ENCODE data around the gene WDFY4. TPM values are rescaled to one million over a fixed set of nuclear protein-coding genes. Genes with fewer than 3 reads are reported as not detected.

Gene WDFY4
- total RNA-seq, 1 experiment from 2014 or later, result 0.22 TPM

DNA sequence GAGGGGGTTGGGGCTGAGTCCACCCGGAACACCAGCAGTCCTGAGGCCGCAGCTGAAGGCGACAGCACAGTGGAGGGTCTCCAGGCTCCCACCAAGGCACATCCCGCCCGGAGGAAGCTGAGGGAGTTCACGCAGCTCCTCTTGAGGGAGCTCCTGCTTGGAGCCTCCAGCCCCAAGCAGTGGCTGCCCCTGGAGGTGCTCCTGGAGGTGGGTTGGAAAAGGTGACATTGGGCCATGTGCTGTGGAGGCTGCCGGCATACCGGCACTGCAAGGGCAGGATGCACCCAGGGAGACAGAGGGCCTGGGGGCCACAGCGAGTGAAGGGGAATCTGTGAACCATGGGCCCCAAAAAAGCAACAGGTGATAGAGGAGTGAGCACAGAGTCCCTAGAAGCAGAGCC is 135.6 kb downstream of the WDFY4 start:
- Histone ChIP-seq H3K9ac (ENCODE audit: low read length) (no peak overlapping the region), H3K27me3 (ENCODE audit: insufficient read depth, low read length) (peaks cover 36% of the 10 kb centered on the region), H3K9me2 (ENCODE audit: insufficient read depth) (no peaks in the 10 kb centered on the region), H3K79me2 (ENCODE audit: insufficient read depth, low read length) (no peaks in the 10 kb centered on the region), H3K4me2 (ENCODE audit: low read length) (no peak overlapping the region), H2AFZ (ENCODE audit: low read depth, low read length, poor library complexity, severe bottlenecking) (no peak overlapping the region), H3K4me1 (ENCODE audit: control insufficient read depth in 1 of 2, insufficient read depth in 2 of 2, low read length in 2 of 2) (no peaks in the 10 kb centered on the region), H3K36me3 (ENCODE audit: control insufficient read depth in 1 of 2, insufficient read depth in 2 of 2, low read length in 2 of 2) (no peaks in the 10 kb centered on the region), H3K9me3 (ENCODE audit: control insufficient read depth in 1 of 2, insufficient read depth in 1 of 2, low read depth in 1 of 2, low read length in 2 of 2) (no peaks in the 10 kb centered on the region), H3K4me3 (replicated peaks in 1 of 2; ENCODE audit: low read depth in 1 of 2, low read length in 2 of 2) (no peak overlapping the region), H4K20me1 (ENCODE audit: insufficient read depth) (no peaks in the 10 kb centered on the region), H3K27ac (ENCODE audit: low read depth, low read length) (no peak overlapping the region)
- DNase-seq (ENCODE audit: low read depth, low spot score), result no peak
- no TSS peak for BruUV-seq (replicated peaks)
- no peak for TF ChIP-seq ATF3 (IDR thresholded peaks at IDR 0.05)
- TF ChIP-seq EZH2phosphoT487 (IDR thresholded peaks at IDR 0.05; ENCODE audit: borderline replicate concordance), result no peak
- POLR2A ChIA-PET, result no interaction called here
- RAD21 ChIA-PET (ENCODE audit: low non-redundant PET in 1 of 2, low total read pairs in 2 of 2, uncharacterized antibody in 2 of 2, unreplicated experiment in 2 of 2), result no interaction called here
- ATAC-seq, result no peak
- intact Hi-C loops (cut with micrococcal nuclease), result no loop called here
- CTCF ChIA-PET, result no interaction called here

GRCh38 chr10:48820699-48821098 is 136.0 kb downstream of the WDFY4 start:
- CTCF ChIA-PET, result no interaction called here
- Histone ChIP-seq H3K36me3 (ENCODE audit: control insufficient read depth in 1 of 2, insufficient read depth in 2 of 2, low read length in 2 of 2) (no peaks in the 10 kb centered on the region), H3K9me3 (ENCODE audit: control insufficient read depth in 1 of 2, insufficient read depth in 1 of 2, low read depth in 1 of 2, low read length in 2 of 2) (no peaks in the 10 kb centered on the region), H3K27me3 (ENCODE audit: insufficient read depth, low read length) (peaks cover 40% of the 10 kb centered on the region), H4K20me1 (ENCODE audit: insufficient read depth) (no peaks in the 10 kb centered on the region), H3K4me3 (replicated peaks in 1 of 2; ENCODE audit: low read depth in 1 of 2, low read length in 2 of 2) (no peak overlapping the region), H3K9ac (ENCODE audit: low read length) (no peak overlapping the region), H2AFZ (ENCODE audit: low read depth, low read length, poor library complexity, severe bottlenecking) (no peak overlapping the region), H3K79me2 (ENCODE audit: insufficient read depth, low read length) (no peaks in the 10 kb centered on the region), H3K9me2 (ENCODE audit: insufficient read depth) (no peaks in the 10 kb centered on the region), H3K4me2 (ENCODE audit: low read length) (no peak overlapping the region), H3K27ac (ENCODE audit: low read depth, low read length) (no peak overlapping the region), H3K4me1 (ENCODE audit: control insufficient read depth in 1 of 2, insufficient read depth in 2 of 2, low read length in 2 of 2) (no peaks in the 10 kb centered on the region)
- no peak for ATAC-seq
- POLR2A ChIA-PET, result no interaction called here
- DNase-seq (ENCODE audit: low read depth, low spot score), result no peak
- RAD21 ChIA-PET (ENCODE audit: low non-redundant PET in 1 of 2, low total read pairs in 2 of 2, uncharacterized antibody in 2 of 2, unreplicated experiment in 2 of 2), result no interaction called here
- no TSS peak for BruUV-seq (replicated peaks)
- intact Hi-C loops (cut with micrococcal nuclease), result no loop called here
- TF ChIP-seq CBX3 (IDR thresholded peaks at IDR 0.05; ENCODE audit: low read depth) (no peak), ZNF274 (IDR thresholded peaks at IDR 0.05; ENCODE audit: low read depth, low read length) (no peak), EGR1 (IDR thresholded peaks at IDR 0.05; ENCODE audit: low read depth) (no peak), EZH2phosphoT487 (IDR thresholded peaks at IDR 0.05; ENCODE audit: borderline replicate concordance) (no peak), TCF7L2 (IDR thresholded peaks at IDR 0.05; ENCODE audit: borderline replicate concordance, extremely low read depth, insufficient read depth, insufficient read length) (no peak), CEBPB (IDR thresholded peaks at IDR 0.05; ENCODE audit: low read depth) (no peak), POLR2A (IDR thresholded peaks at IDR 0.05; ENCODE audit: borderline replicate concordance, extremely low read depth, insufficient read depth, insufficient read length) (no peak), EZH2 (IDR thresholded peaks at IDR 0.05) (no peak), MAX (IDR thresholded peaks at IDR 0.05) (no peak), REST (IDR thresholded peaks at IDR 0.05; ENCODE audit: low read depth) (no peak), ELF1 (IDR thresholded peaks at IDR 0.05; ENCODE audit: borderline replicate concordance, low read depth) (no peak), SIN3A (IDR thresholded peaks at IDR 0.05; ENCODE audit: low read depth) (no peak), YY1 (IDR thresholded peaks at IDR 0.05; ENCODE audit: extremely low read depth, insufficient replicate concordance, low read depth, low read length) (no peak), FOSL1 (IDR thresholded peaks at IDR 0.05; ENCODE audit: low read depth) (no peak)
- TF ChIP-seq, protein P1, sequence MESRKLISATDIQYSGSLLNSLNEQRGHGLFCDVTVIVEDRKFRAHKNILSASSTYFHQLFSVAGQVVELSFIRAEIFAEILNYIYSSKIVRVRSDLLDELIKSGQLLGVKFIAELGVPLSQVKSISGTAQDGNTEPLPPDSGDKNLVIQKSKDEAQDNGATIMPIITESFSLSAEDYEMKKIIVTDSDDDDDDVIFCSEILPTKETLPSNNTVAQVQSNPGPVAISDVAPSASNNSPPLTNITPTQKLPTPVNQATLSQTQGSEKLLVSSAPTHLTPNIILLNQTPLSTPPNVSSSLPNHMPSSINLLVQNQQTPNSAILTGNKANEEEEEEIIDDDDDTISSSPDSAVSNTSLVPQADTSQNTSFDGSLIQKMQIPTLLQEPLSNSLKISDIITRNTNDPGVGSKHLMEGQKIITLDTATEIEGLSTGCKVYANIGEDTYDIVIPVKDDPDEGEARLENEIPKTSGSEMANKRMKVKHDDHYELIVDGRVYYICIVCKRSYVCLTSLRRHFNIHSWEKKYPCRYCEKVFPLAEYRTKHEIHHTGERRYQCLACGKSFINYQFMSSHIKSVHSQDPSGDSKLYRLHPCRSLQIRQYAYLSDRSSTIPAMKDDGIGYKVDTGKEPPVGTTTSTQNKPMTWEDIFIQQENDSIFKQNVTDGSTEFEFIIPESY (IDR thresholded peaks at IDR 0.05; ENCODE audit: extremely low read depth, insufficient replicate concordance, low read length), result no peak
